HepG2 (cell line): Measurements from ENCODE around the gene JPH4. TPM values are rescaled to one million over a fixed set of nuclear protein-coding genes. Genes with fewer than 3 reads are reported as not detected.
A peak's percentile ranks its signal among the peaks of the same experiment; 100 is the strongest.

ENCODE experiments used
- ARID4A ChIP-seq: sonication (generic); formaldehyde crosslinking; IDR thresholded peaks from 2 replicates; pipeline ENCODE4 v1.5.0; 2020; ENCODE audit warnings: mild to moderate bottlenecking, missing genetic modification reagents, borderline replicate concordance
- ARNT2 ChIP-seq: sonication (generic); formaldehyde crosslinking; IDR thresholded peaks from 2 replicates; pipeline ENCODE4 v1.8.0; 2022; ENCODE audit warnings: mild to moderate bottlenecking, low read depth, missing genetic modification reagents, moderate library complexity
- GABPA ChIP-seq, 2 experiments: IDR thresholded peaks; 2 replicates each; pipeline ENCODE4 v1.6.1; 2011 to 2016; ENCODE audit warnings: low read depth in 2 of 2, low read length in 1 of 2, missing biosample characterization in 1 of 2, missing genetic modification characterization in 1 of 2
- HMGXB3 ChIP-seq: sonication (generic); formaldehyde crosslinking; IDR thresholded peaks from 2 replicates; pipeline ENCODE4 v1.4.0; 2020; ENCODE audit warnings: missing genetic modification reagents, borderline replicate concordance
- RCOR2 ChIP-seq: IDR thresholded peaks from 2 replicates; pipeline ENCODE4 v1.6.1; 2016; ENCODE audit warnings: missing biosample characterization, missing genetic modification reagents
- TBL1XR1 ChIP-seq: fragments of 150-350 bp; IDR thresholded peaks from 2 replicates; pipeline ENCODE4 v1.6.1; 2014; ENCODE audit warnings: borderline replicate concordance, low read length; ENCODE audit not compliant: partially characterized antibody
- polyA plus RNA-seq, 8 experiments: library from polyadenylated mRNA; depleted of rRNA in 3 of 8; stranded (reverse) in 7 of 8; unstranded in 1 of 8; fragments of >200 nt; fragmentation: Illumina TruSeq in 4 of 8; extraction: Trizol in 4 of 8; gene quantifications; 2 replicates each; pipeline versions ENCODE4 v1.2.1 to v1.2.3, GENCODE V29; 2011 to 2016; ENCODE audit warnings: low read depth in 4 of 8, missing spikeins in 1 of 8, mixed read lengths in 1 of 8; ENCODE audit not compliant: insufficient read depth in 1 of 8
- total RNA-seq, 5 experiments: library from RNA; depleted of rRNA; stranded (reverse); fragments of >200 nt; fragmentation: Illumina TruSeq; extraction: Trizol; gene quantifications; 2 replicates each; pipeline ENCODE4 v1.2.3, GENCODE V29; 2016; ENCODE audit warnings: low read depth in 1 of 5
- TF ChIP-seq, protein P1 (sequence below): sonication (generic); formaldehyde crosslinking; conservative IDR thresholded peaks from 2 replicates; pipeline ENCODE4 v1.4.0; 2020; ENCODE audit warnings: missing genetic modification reagents
- TF ChIP-seq, protein P2 (sequence below): sonication (generic); IDR thresholded peaks from 2 replicates; pipeline ENCODE4 v1.6.1; 2016; ENCODE audit warnings: low read depth, borderline replicate concordance
- TF ChIP-seq, protein P3 (sequence below): sonication (generic); formaldehyde crosslinking; IDR thresholded peaks from 2 replicates; pipeline ENCODE4 v1.4.0; 2020; ENCODE audit warnings: low read depth, missing genetic modification reagents

The JPH4 gene
- total and polyA plus RNA-seq, 2 of the 13 experiments (the other 11 are each of a cell fraction or from before 2014, with no cell fraction given) = 0.08 to 0.22 TPM

DNA sequence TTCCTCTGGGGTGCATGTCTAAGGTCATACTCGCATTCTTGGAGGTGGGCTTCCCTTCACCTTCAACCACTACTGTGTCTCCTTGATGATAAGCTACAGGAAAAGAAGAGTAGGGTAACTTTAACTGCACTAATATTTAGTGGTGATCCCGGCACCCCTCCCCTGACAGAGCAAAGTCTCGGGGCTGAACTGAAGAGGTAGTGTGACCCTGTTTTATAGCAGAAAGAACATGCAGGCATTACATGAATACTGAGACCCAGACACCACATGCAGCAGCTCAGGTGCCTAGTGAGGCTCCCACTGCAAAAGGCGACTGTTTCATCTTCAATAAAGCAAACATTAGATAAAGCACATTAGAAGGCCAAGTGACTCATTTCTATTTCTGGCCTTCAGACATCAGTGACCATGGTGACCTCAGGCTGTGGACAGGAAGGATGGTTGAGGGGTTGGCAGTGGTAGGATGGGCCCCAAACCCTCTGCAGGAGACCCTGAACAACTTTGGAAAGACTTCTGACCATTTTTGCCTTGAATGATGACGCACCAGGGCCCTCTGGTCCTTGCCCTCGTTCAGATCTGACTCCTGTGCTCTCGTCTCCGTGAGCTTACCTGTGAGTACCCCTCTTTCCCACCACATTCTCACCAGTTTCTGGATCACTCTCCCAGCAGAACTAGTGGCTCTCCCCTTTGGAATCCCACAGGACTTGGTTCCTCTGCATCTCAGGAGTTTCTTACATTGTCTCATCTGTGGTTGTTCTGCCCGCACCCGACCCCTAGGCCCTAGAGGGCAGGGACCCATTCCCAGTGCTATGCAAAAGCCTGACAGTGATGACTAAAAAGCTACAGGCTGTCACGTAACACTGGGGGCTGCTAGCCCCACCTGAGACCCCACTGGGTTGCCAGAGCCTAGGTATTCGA is 23.8 kb upstream of the JPH4 start (continued):
- TF ChIP-seq, protein P1, sequence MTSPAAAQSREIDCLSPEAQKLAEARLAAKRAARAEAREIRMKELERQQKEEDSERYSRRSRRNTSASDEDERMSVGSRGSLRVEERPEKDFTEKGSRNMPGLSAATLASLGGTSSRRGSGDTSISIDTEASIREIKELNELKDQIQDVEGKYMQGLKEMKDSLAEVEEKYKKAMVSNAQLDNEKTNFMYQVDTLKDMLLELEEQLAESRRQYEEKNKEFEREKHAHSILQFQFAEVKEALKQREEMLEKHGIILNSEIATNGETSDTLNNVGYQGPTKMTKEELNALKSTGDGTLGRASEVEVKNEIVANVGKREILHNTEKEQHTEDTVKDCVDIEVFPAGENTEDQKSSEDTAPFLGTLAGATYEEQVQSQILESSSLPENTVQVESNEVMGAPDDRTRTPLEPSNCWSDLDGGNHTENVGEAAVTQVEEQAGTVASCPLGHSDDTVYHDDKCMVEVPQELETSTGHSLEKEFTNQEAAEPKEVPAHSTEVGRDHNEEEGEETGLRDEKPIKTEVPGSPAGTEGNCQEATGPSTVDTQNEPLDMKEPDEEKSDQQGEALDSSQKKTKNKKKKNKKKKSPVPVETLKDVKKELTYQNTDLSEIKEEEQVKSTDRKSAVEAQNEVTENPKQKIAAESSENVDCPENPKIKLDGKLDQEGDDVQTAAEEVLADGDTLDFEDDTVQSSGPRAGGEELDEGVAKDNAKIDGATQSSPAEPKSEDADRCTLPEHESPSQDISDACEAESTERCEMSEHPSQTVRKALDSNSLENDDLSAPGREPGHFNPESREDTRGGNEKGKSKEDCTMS (CRISPR knock-in tag) = no peak
- no peak for TF ChIP-seq GABPA (IDR thresholded peaks at IDR 0.05; ENCODE audit: low read depth, low read length)
- no peak for TF ChIP-seq GABPA (CRISPR knock-in tag; IDR thresholded peaks at IDR 0.05; ENCODE audit: low read depth)
- TF ChIP-seq, protein P2, sequence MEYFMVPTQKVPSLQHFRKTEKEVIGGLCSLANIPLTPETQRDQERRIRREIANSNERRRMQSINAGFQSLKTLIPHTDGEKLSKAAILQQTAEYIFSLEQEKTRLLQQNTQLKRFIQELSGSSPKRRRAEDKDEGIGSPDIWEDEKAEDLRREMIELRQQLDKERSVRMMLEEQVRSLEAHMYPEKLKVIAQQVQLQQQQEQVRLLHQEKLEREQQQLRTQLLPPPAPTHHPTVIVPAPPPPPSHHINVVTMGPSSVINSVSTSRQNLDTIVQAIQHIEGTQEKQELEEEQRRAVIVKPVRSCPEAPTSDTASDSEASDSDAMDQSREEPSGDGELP = peak; percentile 25; the same call in 1 of the 2 replicates
- TF ChIP-seq, protein P3, sequence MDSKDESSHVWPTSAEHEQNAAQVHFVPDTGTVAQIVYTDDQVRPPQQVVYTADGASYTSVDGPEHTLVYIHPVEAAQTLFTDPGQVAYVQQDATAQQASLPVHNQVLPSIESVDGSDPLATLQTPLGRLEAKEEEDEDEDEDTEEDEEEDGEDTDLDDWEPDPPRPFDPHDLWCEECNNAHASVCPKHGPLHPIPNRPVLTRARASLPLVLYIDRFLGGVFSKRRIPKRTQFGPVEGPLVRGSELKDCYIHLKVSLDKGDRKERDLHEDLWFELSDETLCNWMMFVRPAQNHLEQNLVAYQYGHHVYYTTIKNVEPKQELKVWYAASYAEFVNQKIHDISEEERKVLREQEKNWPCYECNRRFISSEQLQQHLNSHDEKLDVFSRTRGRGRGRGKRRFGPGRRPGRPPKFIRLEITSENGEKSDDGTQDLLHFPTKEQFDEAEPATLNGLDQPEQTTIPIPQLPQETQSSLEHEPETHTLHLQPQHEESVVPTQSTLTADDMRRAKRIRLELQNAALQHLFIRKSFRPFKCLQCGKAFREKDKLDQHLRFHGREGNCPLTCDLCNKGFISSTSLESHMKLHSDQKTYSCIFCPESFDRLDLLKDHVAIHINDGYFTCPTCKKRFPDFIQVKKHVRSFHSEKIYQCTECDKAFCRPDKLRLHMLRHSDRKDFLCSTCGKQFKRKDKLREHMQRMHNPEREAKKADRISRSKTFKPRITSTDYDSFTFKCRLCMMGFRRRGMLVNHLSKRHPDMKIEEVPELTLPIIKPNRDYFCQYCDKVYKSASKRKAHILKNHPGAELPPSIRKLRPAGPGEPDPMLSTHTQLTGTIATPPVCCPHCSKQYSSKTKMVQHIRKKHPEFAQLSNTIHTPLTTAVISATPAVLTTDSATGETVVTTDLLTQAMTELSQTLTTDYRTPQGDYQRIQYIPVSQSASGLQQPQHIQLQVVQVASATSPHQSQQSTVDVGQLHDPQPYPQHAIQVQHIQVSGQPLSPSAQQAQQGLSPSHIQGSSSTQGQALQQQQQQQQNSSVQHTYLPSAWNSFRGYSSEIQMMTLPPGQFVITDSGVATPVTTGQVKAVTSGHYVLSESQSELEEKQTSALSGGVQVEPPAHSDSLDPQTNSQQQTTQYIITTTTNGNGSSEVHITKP (CRISPR knock-in tag) = peak; percentile 68
- no peak; the same call in 1 of the 2 replicates for TF ChIP-seq ARID4A (CRISPR knock-in tag)
- peak; percentile 81 for TF ChIP-seq HMGXB3 (CRISPR knock-in tag)
- 0 out of 2 replicates have a peak, but pooled peaks have one; percentile 22 for TF ChIP-seq ARNT2
- no peak for TF ChIP-seq TBL1XR1
- peak; percentile 90 for TF ChIP-seq RCOR2
